Measurements from ENCODE around the gene IFRD2.

GRCh38 chr3:50267280-50267913 lies 24.8 kb downstream of the IFRD2 start:
- TF ChIP-seq, protein P1, sequence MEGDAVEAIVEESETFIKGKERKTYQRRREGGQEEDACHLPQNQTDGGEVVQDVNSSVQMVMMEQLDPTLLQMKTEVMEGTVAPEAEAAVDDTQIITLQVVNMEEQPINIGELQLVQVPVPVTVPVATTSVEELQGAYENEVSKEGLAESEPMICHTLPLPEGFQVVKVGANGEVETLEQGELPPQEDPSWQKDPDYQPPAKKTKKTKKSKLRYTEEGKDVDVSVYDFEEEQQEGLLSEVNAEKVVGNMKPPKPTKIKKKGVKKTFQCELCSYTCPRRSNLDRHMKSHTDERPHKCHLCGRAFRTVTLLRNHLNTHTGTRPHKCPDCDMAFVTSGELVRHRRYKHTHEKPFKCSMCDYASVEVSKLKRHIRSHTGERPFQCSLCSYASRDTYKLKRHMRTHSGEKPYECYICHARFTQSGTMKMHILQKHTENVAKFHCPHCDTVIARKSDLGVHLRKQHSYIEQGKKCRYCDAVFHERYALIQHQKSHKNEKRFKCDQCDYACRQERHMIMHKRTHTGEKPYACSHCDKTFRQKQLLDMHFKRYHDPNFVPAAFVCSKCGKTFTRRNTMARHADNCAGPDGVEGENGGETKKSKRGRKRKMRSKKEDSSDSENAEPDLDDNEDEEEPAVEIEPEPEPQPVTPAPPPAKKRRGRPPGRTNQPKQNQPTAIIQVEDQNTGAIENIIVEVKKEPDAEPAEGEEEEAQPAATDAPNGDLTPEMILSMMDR (conservative IDR thresholded peaks at IDR 0.05; ENCODE audit: low read length) = no peak
- no peak for TF ChIP-seq EZH2phosphoT487 (IDR thresholded peaks at IDR 0.05; ENCODE audit: borderline replicate concordance)

All from Loucy (cell line).